K562 (cell line): ENCODE measurements around the gene SOSTDC1. TPM values are rescaled to one million over a fixed set of nuclear protein-coding genes. Genes with fewer than 3 reads are reported as not detected.

Experiments
- ASH1L ChIP-seq: fragments of 450-650 bp; IDR thresholded peaks from 2 replicates; pipeline ENCODE4 v1.6.1; 2018; ENCODE audit warnings: borderline replicate concordance, mild to moderate bottlenecking, low read depth; ENCODE audit not compliant: partially characterized antibody
- DMBX1 ChIP-seq: fragments of 250-450 bp; sonication (Bioruptor Pico); IDR thresholded peaks from 2 replicates; pipeline ENCODE4 v1.8.0; 2022; ENCODE audit warnings: inconsistent platforms, mild to moderate bottlenecking, moderate library complexity, borderline replicate concordance
- EZH2 ChIP-seq: IDR thresholded peaks from 2 replicates; pipeline ENCODE4 v1.6.1; 2012; ENCODE audit warnings: low read depth, mild to moderate bottlenecking, inconsistent platforms, low read length, borderline replicate concordance
- HDAC3 ChIP-seq: fragments of 450-650 bp; IDR thresholded peaks from 2 replicates; pipeline ENCODE4 v1.6.1; 2018; ENCODE audit warnings: borderline replicate concordance, mild to moderate bottlenecking, moderate library complexity; ENCODE audit not compliant: partially characterized antibody
- ILK ChIP-seq: fragments of 450-650 bp; IDR thresholded peaks from 2 replicates; pipeline ENCODE4 v1.6.1; 2016; ENCODE audit warnings: missing genetic modification characterization, low read depth, mild to moderate bottlenecking, missing compliant biosample characterization, moderate library complexity, borderline replicate concordance
- MAFF ChIP-seq: IDR thresholded peaks from 2 replicates; pipeline ENCODE4 v1.6.1; 2012; ENCODE audit warnings: low read length, improper control_type of control experiment
- OTX1 ChIP-seq: fragments of 450-650 bp; formaldehyde crosslinking; IDR thresholded peaks from 2 replicates; pipeline ENCODE4 v1.4.0; 2022; ENCODE audit warnings: mild to moderate bottlenecking
- SLC30A9 ChIP-seq: fragments of 250-450 bp; sonication (Bioruptor Pico); IDR thresholded peaks from 2 replicates; pipeline ENCODE4 v1.8.0; 2022; ENCODE audit warnings: mild to moderate bottlenecking, moderate library complexity
- TAF7 ChIP-seq: fragments of 450-650 bp; IDR thresholded peaks from 2 replicates; pipeline ENCODE4 v1.6.1; 2016; ENCODE audit warnings: missing genetic modification characterization, missing compliant biosample characterization
- TARDBP ChIP-seq: fragments of 450-650 bp; IDR thresholded peaks from 2 replicates; pipeline ENCODE4 v1.6.1; 2016
- TCFL5 ChIP-seq: fragments of 250-450 bp; sonication (Bioruptor Pico); conservative IDR thresholded peaks from 2 replicates; pipeline ENCODE4 v1.6.1; 2021; ENCODE audit warnings: mild to moderate bottlenecking, moderate library complexity, matching md5 sums
- TGIF2 ChIP-seq: sonication (generic); formaldehyde crosslinking; IDR thresholded peaks from 2 replicates; pipeline ENCODE4 v1.8.1; 2022; ENCODE audit warnings: mild to moderate bottlenecking, missing genetic modification reagents, moderate library complexity
- ZFX ChIP-seq: sonication (generic); formaldehyde crosslinking; IDR thresholded peaks from 2 replicates; pipeline ENCODE4 v1.8.0; 2022; ENCODE audit warnings: mild to moderate bottlenecking, missing genetic modification reagents, moderate library complexity
- ZNF584 ChIP-seq: fragments of 200-800 bp; sonication (Bioruptor generic); IDR thresholded peaks from 2 replicates; pipeline ENCODE4 v1.6.1; 2016; ENCODE audit warnings: low read depth, mild to moderate bottlenecking, missing genetic modification characterization, missing compliant biosample characterization
- ZNF586 ChIP-seq: fragments of 450-650 bp; formaldehyde crosslinking; conservative IDR thresholded peaks from 2 replicates; pipeline ENCODE4 v1.4.0; 2020; ENCODE audit warnings: mild to moderate bottlenecking, moderate library complexity
- polyA plus RNA-seq, 8 experiments: library from polyadenylated mRNA; depleted of rRNA in 4 of 8; stranded (reverse) in 5 of 8; unstranded in 3 of 8; fragments of >200 nt; fragmentation: Nextera tagmentation in 2 of 8; fragmentation: Illumina TruSeq in 1 of 8; extraction: Ambion mirVana in 2 of 8; extraction: Trizol in 1 of 8; gene quantifications; 2 replicates each; pipeline versions ENCODE4 v1.2.1 to v1.2.3, GENCODE V29; 2011 to 2014; ENCODE audit warnings: inconsistent platforms in 1 of 8, missing spikeins in 1 of 8
- total RNA-seq, 7 experiments: library from RNA; depleted of rRNA in 6 of 7; stranded (reverse); fragments of >200 nt in 6 of 7; fragmentation: Illumina TruSeq in 2 of 7; extraction: Trizol in 2 of 7; gene quantifications; 2 replicates each; pipeline versions ENCODE4 v1.2.1 to v1.2.3, GENCODE V29; 2011 to 2021; ENCODE audit warnings: low replicate concordance in 1 of 7
- TF ChIP-seq, protein P1 (sequence below): sonication (generic); IDR thresholded peaks from 2 replicates; pipeline ENCODE4 v1.6.1; 2016
- TF ChIP-seq, protein P2 (sequence below): IDR thresholded peaks from 2 replicates; pipeline ENCODE4 v1.6.1; 2014; ENCODE audit warnings: antibody characterized with exemption
- TF ChIP-seq, protein P3 (sequence below): fragments of 250-450 bp; sonication (Bioruptor Pico); IDR thresholded peaks from 2 replicates; pipeline ENCODE4 v1.4.0; 2020; ENCODE audit warnings: mild to moderate bottlenecking
- TF ChIP-seq, protein P4 (sequence below): fragments of 250-450 bp; sonication (Bioruptor Pico); IDR thresholded peaks from 2 replicates; pipeline ENCODE4 v1.8.0; 2022; ENCODE audit warnings: moderate library complexity, mild to moderate bottlenecking, inconsistent platforms
- TF ChIP-seq, protein P5 (sequence below): fragments of 250-450 bp; sonication (Bioruptor Pico); IDR thresholded peaks from 2 replicates; pipeline ENCODE4 v1.5.0; 2020; ENCODE audit warnings: mild to moderate bottlenecking, borderline replicate concordance

The SOSTDC1 gene
- total and polyA plus RNA-seq, 9 of the 15 experiments (the other 6 are each of a cell fraction or from before 2014, with no cell fraction given): 8.3 to 48.6 (median 15.9) TPM

DNA sequence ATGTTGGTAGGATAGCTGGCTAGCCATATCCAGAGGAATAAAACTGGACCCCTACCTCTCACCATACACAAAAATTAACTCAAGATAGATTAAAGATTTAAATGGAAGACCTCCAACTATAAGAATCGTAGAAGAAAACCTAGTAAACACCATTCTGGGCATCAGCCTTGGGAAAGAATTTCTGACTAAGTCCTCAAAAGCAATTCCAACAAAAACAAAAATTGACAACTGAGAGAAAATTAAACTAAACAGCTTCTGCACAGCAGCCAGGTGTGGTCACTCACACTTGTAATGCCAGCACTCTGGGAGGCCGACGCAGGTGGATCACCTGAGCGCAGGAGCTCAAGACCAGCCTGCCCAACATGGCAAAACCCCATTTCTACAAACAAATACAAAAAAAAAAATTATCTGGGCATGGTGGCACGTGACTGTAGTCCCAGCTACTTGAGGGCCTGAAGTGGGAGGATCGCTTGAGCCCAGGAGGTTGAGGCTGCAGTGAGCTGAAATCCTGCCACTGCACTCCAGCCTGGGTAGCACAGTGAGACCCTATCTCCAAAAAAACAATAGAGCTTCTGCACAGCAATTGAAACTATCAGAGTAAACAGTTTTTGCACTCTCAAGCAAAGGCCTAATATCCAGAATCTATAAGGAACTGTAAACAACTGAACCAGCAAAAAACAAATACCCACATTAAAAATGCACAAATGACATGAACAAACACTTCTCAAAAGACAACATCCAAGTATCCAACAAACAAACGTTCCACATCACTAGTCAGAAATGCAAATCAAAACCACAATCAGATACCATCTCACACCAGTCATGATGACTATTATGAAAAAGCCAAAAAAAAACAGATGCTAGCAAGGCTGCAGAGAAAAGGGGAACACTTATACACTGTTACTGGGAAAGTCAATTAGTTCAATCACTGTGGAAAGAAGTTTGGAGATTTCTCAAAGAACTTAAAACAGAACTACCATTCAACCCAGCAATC lies 49.0 kb downstream of the SOSTDC1 start (continued):
- TF ChIP-seq EZH2 (no peak), ZNF586 (CRISPR knock-in tag) (no peak), TCFL5 (no peak), ZFX (no peak), SLC30A9 (CRISPR knock-in tag) (no peak), ZNF584 (CRISPR knock-in tag) (no peak), MAFF (peak; percentile 78), HDAC3 (no peak), TARDBP (no peak), OTX1 (CRISPR knock-in tag) (no peak), DMBX1 (CRISPR knock-in tag) (no peak), TGIF2 (CRISPR knock-in tag) (no peak), ASH1L (no peak), ILK (no peak), TAF7 (tag) (no peak)
- TF ChIP-seq, protein P1, sequence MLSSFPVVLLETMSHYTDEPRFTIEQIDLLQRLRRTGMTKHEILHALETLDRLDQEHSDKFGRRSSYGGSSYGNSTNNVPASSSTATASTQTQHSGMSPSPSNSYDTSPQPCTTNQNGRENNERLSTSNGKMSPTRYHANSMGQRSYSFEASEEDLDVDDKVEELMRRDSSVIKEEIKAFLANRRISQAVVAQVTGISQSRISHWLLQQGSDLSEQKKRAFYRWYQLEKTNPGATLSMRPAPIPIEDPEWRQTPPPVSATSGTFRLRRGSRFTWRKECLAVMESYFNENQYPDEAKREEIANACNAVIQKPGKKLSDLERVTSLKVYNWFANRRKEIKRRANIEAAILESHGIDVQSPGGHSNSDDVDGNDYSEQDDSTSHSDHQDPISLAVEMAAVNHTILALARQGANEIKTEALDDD: 0 out of 2 replicates have a peak, but pooled peaks have one; percentile 13
- TF ChIP-seq, protein P2, sequence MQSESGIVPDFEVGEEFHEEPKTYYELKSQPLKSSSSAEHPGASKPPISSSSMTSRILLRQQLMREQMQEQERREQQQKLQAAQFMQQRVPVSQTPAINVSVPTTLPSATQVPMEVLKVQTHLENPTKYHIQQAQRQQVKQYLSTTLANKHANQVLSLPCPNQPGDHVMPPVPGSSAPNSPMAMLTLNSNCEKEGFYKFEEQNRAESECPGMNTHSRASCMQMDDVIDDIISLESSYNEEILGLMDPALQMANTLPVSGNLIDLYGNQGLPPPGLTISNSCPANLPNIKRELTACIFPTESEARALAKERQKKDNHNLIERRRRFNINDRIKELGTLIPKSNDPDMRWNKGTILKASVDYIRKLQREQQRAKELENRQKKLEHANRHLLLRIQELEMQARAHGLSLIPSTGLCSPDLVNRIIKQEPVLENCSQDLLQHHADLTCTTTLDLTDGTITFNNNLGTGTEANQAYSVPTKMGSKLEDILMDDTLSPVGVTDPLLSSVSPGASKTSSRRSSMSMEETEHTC: no peak
- TF ChIP-seq, protein P3, sequence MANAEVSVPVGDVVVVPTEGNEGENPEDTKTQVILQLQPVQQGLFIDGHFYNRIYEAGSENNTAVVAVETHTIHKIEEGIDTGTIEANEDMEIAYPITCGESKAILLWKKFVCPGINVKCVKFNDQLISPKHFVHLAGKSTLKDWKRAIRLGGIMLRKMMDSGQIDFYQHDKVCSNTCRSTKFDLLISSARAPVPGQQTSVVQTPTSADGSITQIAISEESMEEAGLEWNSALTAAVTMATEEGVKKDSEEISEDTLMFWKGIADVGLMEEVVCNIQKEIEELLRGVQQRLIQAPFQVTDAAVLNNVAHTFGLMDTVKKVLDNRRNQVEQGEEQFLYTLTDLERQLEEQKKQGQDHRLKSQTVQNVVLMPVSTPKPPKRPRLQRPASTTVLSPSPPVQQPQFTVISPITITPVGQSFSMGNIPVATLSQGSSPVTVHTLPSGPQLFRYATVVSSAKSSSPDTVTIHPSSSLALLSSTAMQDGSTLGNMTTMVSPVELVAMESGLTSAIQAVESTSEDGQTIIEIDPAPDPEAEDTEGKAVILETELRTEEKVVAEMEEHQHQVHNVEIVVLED (CRISPR knock-in tag): no peak
- TF ChIP-seq, protein P4, sequence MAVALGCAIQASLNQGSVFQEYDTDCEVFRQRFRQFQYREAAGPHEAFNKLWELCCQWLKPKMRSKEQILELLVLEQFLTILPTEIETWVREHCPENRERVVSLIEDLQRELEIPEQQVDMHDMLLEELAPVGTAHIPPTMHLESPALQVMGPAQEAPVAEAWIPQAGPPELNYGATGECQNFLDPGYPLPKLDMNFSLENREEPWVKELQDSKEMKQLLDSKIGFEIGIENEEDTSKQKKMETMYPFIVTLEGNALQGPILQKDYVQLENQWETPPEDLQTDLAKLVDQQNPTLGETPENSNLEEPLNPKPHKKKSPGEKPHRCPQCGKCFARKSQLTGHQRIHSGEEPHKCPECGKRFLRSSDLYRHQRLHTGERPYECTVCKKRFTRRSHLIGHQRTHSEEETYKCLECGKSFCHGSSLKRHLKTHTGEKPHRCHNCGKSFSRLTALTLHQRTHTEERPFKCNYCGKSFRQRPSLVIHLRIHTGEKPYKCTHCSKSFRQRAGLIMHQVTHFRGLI (CRISPR knock-in tag): no peak
- TF ChIP-seq, protein P5, sequence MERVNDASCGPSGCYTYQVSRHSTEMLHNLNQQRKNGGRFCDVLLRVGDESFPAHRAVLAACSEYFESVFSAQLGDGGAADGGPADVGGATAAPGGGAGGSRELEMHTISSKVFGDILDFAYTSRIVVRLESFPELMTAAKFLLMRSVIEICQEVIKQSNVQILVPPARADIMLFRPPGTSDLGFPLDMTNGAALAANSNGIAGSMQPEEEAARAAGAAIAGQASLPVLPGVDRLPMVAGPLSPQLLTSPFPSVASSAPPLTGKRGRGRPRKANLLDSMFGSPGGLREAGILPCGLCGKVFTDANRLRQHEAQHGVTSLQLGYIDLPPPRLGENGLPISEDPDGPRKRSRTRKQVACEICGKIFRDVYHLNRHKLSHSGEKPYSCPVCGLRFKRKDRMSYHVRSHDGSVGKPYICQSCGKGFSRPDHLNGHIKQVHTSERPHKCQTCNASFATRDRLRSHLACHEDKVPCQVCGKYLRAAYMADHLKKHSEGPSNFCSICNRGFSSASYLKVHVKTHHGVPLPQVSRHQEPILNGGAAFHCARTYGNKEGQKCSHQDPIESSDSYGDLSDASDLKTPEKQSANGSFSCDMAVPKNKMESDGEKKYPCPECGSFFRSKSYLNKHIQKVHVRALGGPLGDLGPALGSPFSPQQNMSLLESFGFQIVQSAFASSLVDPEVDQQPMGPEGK: no peak
